ENCODE measurements around the gene WFIKKN2. TPM values are rescaled to one million over a fixed set of nuclear protein-coding genes. Genes with fewer than 3 reads are reported as not detected.

WFIKKN2 gene
- total RNA-seq, 4 donors from 2014 or later: 0.42 to 0.75 (median 0.60) TPM

- intact Hi-C loops (cut with DNase I): no loop called here
- Histone ChIP-seq H3K27me3 (no peaks in the 10 kb centered on the region), H3K36me3 (no peaks in the 10 kb centered on the region), H3K4me3 (no peak overlapping the region), H3K27ac (replicated peaks in 1 of 4) (no peak overlapping the region), H3K9me3 (peaks cover 0 to 4% (median 0%) of the 10 kb centered on the region in 4 donors), H3K4me1 (peaks cover 0 to 9% (median 0%) of the 10 kb centered on the region in 4 donors)
- DNase-seq (ENCODE audit: extremely low spot score): no peak
- TF ChIP-seq EP300 (IDR thresholded peaks at IDR 0.05) (no peak), POLR2A (IDR thresholded peaks at IDR 0.05; ENCODE audit: low read depth) (no peak), CTCF (IDR thresholded peaks at IDR 0.05) (no peak), POLR2AphosphoS5 (IDR thresholded peaks at IDR 0.05) (no peak)
- 77% methylated on average over 5 of the region's 5 CpGs for WGBS
These were observed 48.6 kb downstream of the WFIKKN2 start for GRCh38 chr17:50883850-50884438.

GRCh38 chr17:50884439-50885311 lies 49.3 kb downstream of the WFIKKN2 start:
- Histone ChIP-seq H3K9me3 (peaks cover 0 to 4% (median 0%) of the 10 kb centered on the region in 4 donors), H3K4me3 (no peak overlapping the region), H3K27me3 (no peaks in the 10 kb centered on the region), H3K36me3 (no peaks in the 10 kb centered on the region), H3K4me1 (peaks cover 0 to 9% (median 0%) of the 10 kb centered on the region in 4 donors), H3K27ac (replicated peaks in 1 of 4) (no peak overlapping the region)
- no peak for DNase-seq (ENCODE audit: extremely low spot score)
- TF ChIP-seq POLR2A (IDR thresholded peaks at IDR 0.05; ENCODE audit: low read depth) (no peak), CTCF (IDR thresholded peaks at IDR 0.05) (no peak), POLR2AphosphoS5 (IDR thresholded peaks at IDR 0.05) (no peak), EP300 (IDR thresholded peaks at IDR 0.05) (no peak)
- 81% methylated on average over 7 of the region's 8 CpGs for WGBS
- intact Hi-C loops (cut with DNase I): no loop called here

- no peak for DNase-seq (ENCODE audit: extremely low spot score)
- H3K9me3 ChIP-seq: no peaks in the 10 kb centered on the region
- 92% methylated on average over 5 of the region's 5 CpGs for WGBS
- no peaks in the 10 kb centered on the region for H3K27me3 ChIP-seq
- H3K36me3 ChIP-seq: no peaks in the 10 kb centered on the region
- H3K4me3 ChIP-seq: no peak overlapping the region
- TF ChIP-seq CTCF (IDR thresholded peaks at IDR 0.05): no peak
- TF ChIP-seq POLR2AphosphoS5 (IDR thresholded peaks at IDR 0.05): no peak
- TF ChIP-seq EP300 (IDR thresholded peaks at IDR 0.05): no peak
- TF ChIP-seq POLR2A (IDR thresholded peaks at IDR 0.05; ENCODE audit: low read depth): no peak
- H3K27ac ChIP-seq (replicated peaks in 1 of 4): no peak overlapping the region
- intact Hi-C loops (cut with DNase I): no loop called here
- peaks cover 0 to 9% (median 0%) of the 10 kb centered on the region in 4 donors for H3K4me1 ChIP-seq
These were observed 52.4 kb downstream of the WFIKKN2 start for GRCh38 chr17:50887705-50888245.

- no peak for DNase-seq (ENCODE audit: extremely low spot score)
- no peaks in the 10 kb centered on the region for H3K27me3 ChIP-seq
- H3K27ac ChIP-seq (replicated peaks in 1 of 4): no peak overlapping the region
- no peak for TF ChIP-seq CTCF (IDR thresholded peaks at IDR 0.05)
- no peak for TF ChIP-seq POLR2A (IDR thresholded peaks at IDR 0.05; ENCODE audit: low read depth)
- no peak for TF ChIP-seq POLR2AphosphoS5 (IDR thresholded peaks at IDR 0.05)
- no peak for TF ChIP-seq EP300 (IDR thresholded peaks at IDR 0.05)
- peaks cover 0 to 8% (median under 1%) of the 10 kb centered on the region in 4 donors for H3K4me1 ChIP-seq
- no peaks in the 10 kb centered on the region for H3K9me3 ChIP-seq
- intact Hi-C loops (cut with DNase I): no loop called here
- WGBS: 87% methylated on average over 3 of the region's 3 CpGs
- no peak overlapping the region for H3K4me3 ChIP-seq
- H3K36me3 ChIP-seq: no peaks in the 10 kb centered on the region
These were observed 54.2 kb downstream of the WFIKKN2 start for GRCh38 chr17:50889528-50890118.

Data from esophagus muscularis mucosa (tissue), 4 donors.